ENCODE results near the gene OR52B2.

DNA sequence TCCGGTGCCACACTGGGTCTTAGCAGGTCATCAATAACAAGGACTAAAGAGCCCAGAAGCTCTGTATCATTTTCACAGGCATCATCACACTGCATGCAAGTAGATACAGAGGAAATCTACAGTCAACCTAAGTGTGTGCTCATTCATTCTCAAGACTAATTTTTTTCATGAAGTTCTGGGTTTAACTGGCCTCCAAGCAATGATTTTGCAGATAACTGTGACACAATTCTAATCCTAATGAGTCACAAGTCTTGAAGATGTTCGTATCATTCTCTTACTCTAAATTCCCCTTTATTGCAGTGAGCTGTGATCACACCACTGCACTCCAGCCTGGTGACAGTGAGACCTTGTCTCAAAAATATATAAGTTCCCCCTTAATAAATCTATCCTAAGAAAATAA lies 31.4 kb upstream of the OR52B2 start:
- TF ChIP-seq CTCF (IDR thresholded peaks at IDR 0.05) (no peak), POLR2AphosphoS5 (IDR thresholded peaks at IDR 0.05) (no peak)

Measured in gastroesophageal sphincter (tissue), 3 donors.